Measurements from ENCODE around the gene ATOH8. TPM values are rescaled to one million over a fixed set of nuclear protein-coding genes. Genes with fewer than 3 reads are reported as not detected.
A peak's percentile ranks its signal among the peaks of the same experiment; 100 is the strongest.

The ATOH8 gene
- total and polyA plus RNA-seq, 2 experiments from 2014 or later, result 12.7 to 50.1 TPM

DNA sequence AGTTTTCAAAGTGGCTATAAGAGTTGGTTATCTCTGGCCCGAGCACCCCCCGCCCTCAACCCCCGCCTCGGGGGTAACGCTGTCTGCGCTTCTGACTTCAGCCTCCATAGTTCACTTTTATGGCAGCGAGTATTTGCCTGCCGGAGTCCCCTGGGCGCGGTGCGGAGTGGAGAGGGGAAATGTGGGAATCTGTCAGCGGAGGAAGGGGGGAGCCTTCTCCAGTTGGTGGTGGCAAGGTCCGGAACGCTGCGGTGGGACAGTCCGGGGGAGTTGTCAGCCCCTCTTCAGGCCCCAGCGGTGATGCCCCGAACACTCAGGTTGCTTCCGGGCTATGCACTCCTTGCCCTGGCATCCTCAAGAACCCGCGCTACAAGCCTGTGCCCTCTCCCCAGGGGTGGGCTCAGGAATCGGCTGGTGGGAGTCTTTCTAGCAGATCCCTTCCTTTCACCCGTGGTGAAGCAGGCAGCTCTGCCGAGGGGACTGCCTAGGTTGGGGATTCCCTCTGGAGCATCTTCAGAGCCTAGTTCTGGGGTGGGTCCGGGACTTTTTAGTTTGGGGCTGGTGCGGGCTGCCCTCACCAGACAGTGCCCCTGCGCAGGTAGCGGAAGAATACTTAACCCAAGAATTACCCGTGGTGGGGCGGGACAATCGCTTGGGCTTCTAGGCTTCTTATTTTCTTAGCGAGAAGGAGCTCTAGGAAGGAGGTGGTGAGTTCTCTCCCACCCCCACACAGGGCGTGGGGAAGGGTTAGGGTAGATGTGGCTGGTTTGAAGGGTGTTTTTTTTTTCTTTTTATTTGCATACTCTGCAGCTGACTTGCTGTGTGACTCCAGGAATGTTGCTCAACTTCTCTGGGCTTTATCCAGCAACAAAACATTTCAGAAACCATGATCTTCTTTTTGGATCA is 1.6 kb downstream of the ATOH8 start:
- peaks cover 43% of the 10 kb centered on the region for H3K4me1 ChIP-seq (ENCODE audit: insufficient read depth)
- H3K36me3 ChIP-seq (ENCODE audit: low read depth), result no peaks in the 10 kb centered on the region
- H3K9ac ChIP-seq, result peak overlapping the region; percentile 92
- no peaks in the 10 kb centered on the region for H3K27me3 ChIP-seq (replicated peaks; ENCODE audit: insufficient read depth)
- H3K4me2 ChIP-seq (ENCODE audit: unreplicated experiment), result peak overlapping the region; percentile 80
- peak overlapping the region; percentile 79 for H3K27ac ChIP-seq
- peak; percentile 80 for DNase-seq
- in situ Hi-C loops (cut with MboI), result no loop called here
- WGBS, 2 experiments (ENCODE audit: low coverage in 1 of 2, low lambda C conversion rate in 2 of 2, missing lambda C conversion rate in 2 of 2), result 1 to 2% methylated on average over 32 to 33 of the region's 33 CpGs
- no peaks in the 10 kb centered on the region for H3K9me3 ChIP-seq (ENCODE audit: low read depth)
- H4K20me1 ChIP-seq (ENCODE audit: insufficient read depth), result no peaks in the 10 kb centered on the region
- H2AFZ ChIP-seq, result peak overlapping the region; percentile 15; the same call in 1 of the 2 replicates
- H3K4me3 ChIP-seq, result peak overlapping the region; percentile 81
- peaks cover 10% of the 10 kb centered on the region for H3F3A ChIP-seq (ENCODE audit: insufficient read depth)
- no peak for TF ChIP-seq EZH2phosphoT487 (IDR thresholded peaks at IDR 0.05; ENCODE audit: insufficient read depth, low read depth)
- TF ChIP-seq EZH2 (IDR thresholded peaks at IDR 0.05; ENCODE audit: insufficient read depth, poor library complexity, severe bottlenecking), result no peak
- H3K79me2 ChIP-seq (ENCODE audit: insufficient read depth), result peaks cover 62% of the 10 kb centered on the region
- no peaks in the 10 kb centered on the region for H3K9me2 ChIP-seq (ENCODE audit: insufficient read depth)

DNA sequence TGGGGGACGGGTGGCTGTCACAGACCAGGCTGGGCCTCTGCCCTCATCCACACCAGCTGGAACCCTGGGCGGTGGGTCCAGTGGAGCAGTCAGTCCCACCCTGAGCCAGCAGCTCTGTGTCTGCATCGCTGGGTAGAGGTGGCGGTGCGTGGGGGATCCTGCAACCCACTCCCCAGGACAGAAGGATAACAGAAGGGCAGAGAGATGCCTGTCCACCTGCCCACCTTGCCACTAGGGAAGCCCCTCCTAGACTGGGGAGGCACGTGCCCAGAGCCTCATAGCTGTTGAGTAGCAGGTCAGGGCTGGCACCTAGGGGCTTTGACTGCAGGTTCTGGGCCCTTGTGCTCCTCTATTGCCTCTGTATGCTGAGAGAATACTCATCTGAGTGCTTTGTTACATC is 2.4 kb downstream of the ATOH8 start:
- H3K9me2 ChIP-seq (ENCODE audit: insufficient read depth), result no peaks in the 10 kb centered on the region
- H3K79me2 ChIP-seq (ENCODE audit: insufficient read depth), result peaks cover 70% of the 10 kb centered on the region
- no peaks in the 10 kb centered on the region for H3K27me3 ChIP-seq (replicated peaks; ENCODE audit: insufficient read depth)
- H3K9me3 ChIP-seq (ENCODE audit: low read depth), result no peaks in the 10 kb centered on the region
- H3K9ac ChIP-seq, result peak overlapping the region; percentile 92
- H3F3A ChIP-seq (ENCODE audit: insufficient read depth), result peaks cover 9% of the 10 kb centered on the region; the same call in 1 of the 2 replicates
- peak overlapping the region; percentile 80 for H3K4me2 ChIP-seq (ENCODE audit: unreplicated experiment)
- peaks cover 45% of the 10 kb centered on the region for H3K4me1 ChIP-seq (ENCODE audit: insufficient read depth)
- peak overlapping the region; percentile 81 for H3K4me3 ChIP-seq
- peak overlapping the region; percentile 79 for H3K27ac ChIP-seq
- H3K36me3 ChIP-seq (ENCODE audit: low read depth), result no peaks in the 10 kb centered on the region
- 11 to 21% methylated on average over 5 to 6 of the region's 6 CpGs for WGBS, 2 experiments (ENCODE audit: low coverage in 1 of 2, low lambda C conversion rate in 2 of 2, missing lambda C conversion rate in 2 of 2)
- in situ Hi-C loops (cut with MboI), result no loop called here
- H4K20me1 ChIP-seq (ENCODE audit: insufficient read depth), result no peaks in the 10 kb centered on the region
- TF ChIP-seq EZH2 (IDR thresholded peaks at IDR 0.05; ENCODE audit: insufficient read depth, poor library complexity, severe bottlenecking), result no peak
- TF ChIP-seq EZH2phosphoT487 (IDR thresholded peaks at IDR 0.05; ENCODE audit: insufficient read depth, low read depth), result no peak
- no peak for DNase-seq
- H2AFZ ChIP-seq, result no peak overlapping the region

DNA sequence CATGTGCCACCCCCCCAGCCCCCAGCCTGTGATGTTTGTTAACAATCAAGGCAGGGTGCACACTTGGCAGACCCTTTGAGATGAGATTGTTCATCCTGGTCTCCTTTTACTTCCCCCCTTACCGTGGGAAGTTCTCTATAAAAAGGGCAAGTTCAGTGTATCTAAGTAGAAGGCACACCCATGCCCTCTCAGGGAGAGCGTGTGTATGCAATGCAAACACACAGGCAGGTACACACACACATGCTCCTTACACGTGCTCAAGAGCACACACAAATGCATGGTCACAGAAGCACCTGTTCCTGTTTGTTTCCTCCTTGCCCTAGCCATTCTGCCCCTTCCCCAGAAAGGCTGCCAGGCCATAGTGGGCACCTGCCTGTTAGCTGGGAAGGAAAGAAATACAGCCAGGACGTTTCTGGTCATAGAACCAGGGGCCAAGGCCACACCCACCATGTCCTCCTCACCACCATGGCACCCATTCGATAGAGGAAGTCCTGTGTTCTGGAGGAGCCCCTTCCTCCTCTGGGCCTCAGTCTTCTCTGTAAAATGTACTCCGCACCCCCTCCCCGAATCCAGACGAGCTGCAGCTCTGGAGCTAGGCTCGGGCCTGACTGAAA is 3.1 kb downstream of the ATOH8 start:
- Histone ChIP-seq H3K79me2 (ENCODE audit: insufficient read depth) (peaks cover 78% of the 10 kb centered on the region), H3K36me3 (ENCODE audit: low read depth) (no peaks in the 10 kb centered on the region), H3K4me3 (peak overlapping the region; percentile 81), H3K4me2 (ENCODE audit: unreplicated experiment) (peak overlapping the region; percentile 80), H3K27me3 (replicated peaks; ENCODE audit: insufficient read depth) (no peaks in the 10 kb centered on the region), H3K4me1 (ENCODE audit: insufficient read depth) (peaks cover 47% of the 10 kb centered on the region), H4K20me1 (ENCODE audit: insufficient read depth) (no peaks in the 10 kb centered on the region), H3F3A (ENCODE audit: insufficient read depth) (peaks cover 9% of the 10 kb centered on the region; the same call in 1 of the 2 replicates), H3K9ac (peak overlapping the region; percentile 92), H3K27ac (peak overlapping the region; percentile 79), H3K9me2 (ENCODE audit: insufficient read depth) (no peaks in the 10 kb centered on the region), H3K9me3 (ENCODE audit: low read depth) (no peaks in the 10 kb centered on the region), H2AFZ (no peak overlapping the region)
- DNase-seq, result no peak
- TF ChIP-seq EZH2 (IDR thresholded peaks at IDR 0.05; ENCODE audit: insufficient read depth, poor library complexity, severe bottlenecking) (no peak), EZH2phosphoT487 (IDR thresholded peaks at IDR 0.05; ENCODE audit: insufficient read depth, low read depth) (no peak)
- in situ Hi-C loops (cut with MboI), result no loop called here
- WGBS, 2 experiments (ENCODE audit: low coverage in 1 of 2, low lambda C conversion rate in 2 of 2, missing lambda C conversion rate in 2 of 2), result 30 to 32% methylated on average over 9 of the region's 9 CpGs

DNA sequence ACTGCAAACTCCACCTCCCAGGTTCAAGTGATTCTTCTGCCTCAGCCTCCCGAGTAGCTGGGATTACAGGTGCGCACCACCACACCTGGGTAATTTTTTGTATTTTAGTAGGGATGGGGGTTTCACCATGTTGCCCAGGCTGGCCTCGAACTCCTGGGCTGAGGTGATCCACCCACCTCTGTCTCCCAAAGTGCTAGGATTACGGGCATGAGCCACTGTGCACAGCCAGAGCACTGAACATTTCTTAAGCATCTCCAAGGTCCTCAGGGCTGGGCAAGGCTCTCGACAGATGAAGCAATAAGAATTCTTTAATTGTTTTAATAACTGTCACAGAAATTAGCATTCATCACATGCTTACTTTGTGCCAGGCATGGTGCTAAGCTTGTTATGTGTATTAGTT is 4.1 kb downstream of the ATOH8 start:
- peak overlapping the region; percentile 50 for H3K9ac ChIP-seq
- no peak for TF ChIP-seq EZH2 (IDR thresholded peaks at IDR 0.05; ENCODE audit: insufficient read depth, poor library complexity, severe bottlenecking)
- TF ChIP-seq EZH2phosphoT487 (IDR thresholded peaks at IDR 0.05; ENCODE audit: insufficient read depth, low read depth), result no peak
- peak overlapping the region; percentile 80 for H3K4me2 ChIP-seq (ENCODE audit: unreplicated experiment)
- H3K27ac ChIP-seq, result peak overlapping the region; percentile 13; the same call in 1 of the 2 replicates
- H3K9me2 ChIP-seq (ENCODE audit: insufficient read depth), result no peaks in the 10 kb centered on the region
- 64 to 66% methylated on average over 5 of the region's 5 CpGs for WGBS, 2 experiments (ENCODE audit: low coverage in 1 of 2, low lambda C conversion rate in 2 of 2, missing lambda C conversion rate in 2 of 2)
- H3K4me3 ChIP-seq, result no peak overlapping the region
- no peak for DNase-seq
- in situ Hi-C loops (cut with MboI), result no loop called here
- H4K20me1 ChIP-seq (ENCODE audit: insufficient read depth), result no peaks in the 10 kb centered on the region
- H3K36me3 ChIP-seq (ENCODE audit: low read depth), result no peaks in the 10 kb centered on the region
- H3K9me3 ChIP-seq (ENCODE audit: low read depth), result no peaks in the 10 kb centered on the region
- peaks cover 1% of the 10 kb centered on the region; the same call in 1 of the 2 replicates for H3F3A ChIP-seq (ENCODE audit: insufficient read depth)
- peaks cover 49% of the 10 kb centered on the region for H3K4me1 ChIP-seq (ENCODE audit: insufficient read depth)
- H3K27me3 ChIP-seq (replicated peaks; ENCODE audit: insufficient read depth), result no peaks in the 10 kb centered on the region
- no peak overlapping the region for H2AFZ ChIP-seq
- H3K79me2 ChIP-seq (ENCODE audit: insufficient read depth), result peaks cover 87% of the 10 kb centered on the region

All from GM23248 (cell line).